Measurements from ENCODE around the gene CCDC12.

GRCh38 chr3:46991406-46992165 is 15.0 kb upstream of the CCDC12 start:
- TF ChIP-seq ZFP3 (CRISPR knock-in tag; IDR thresholded peaks at IDR 0.05) (no peak), TOX (CRISPR knock-in tag; IDR thresholded peaks at IDR 0.05; ENCODE audit: borderline replicate concordance) (no peak), PPARA (CRISPR knock-in tag; IDR thresholded peaks at IDR 0.05; ENCODE audit: borderline replicate concordance) (no peak)

Data from SK-N-SH treated with all-trans-retinoic acid at 6 μM for 48 hours (cell line).